Testis (tissue), 3 donors: ENCODE measurements around the gene EIF4E. TPM values are rescaled to one million over a fixed set of nuclear protein-coding genes. Genes with fewer than 3 reads are reported as not detected.
"Not testable (repeated sequence)": the region's sequence is repeated elsewhere in the genome, so short reads cannot be mapped to it uniquely, and the experiment has no call there.

Experiments used
- DNase-seq: peaks from one replicate; pipeline ENCODE4 v3.0.0-alpha.2; 2019
- H3K27ac ChIP-seq, 2 donors: fragments of 200-600 bp; sonication (generic); one replicate each; pipeline ENCODE4 v1.5.1; 2019
- H3K27me3 ChIP-seq: fragments of 200-600 bp; sonication (generic); one replicate; pipeline ENCODE4 v1.5.1; 2019
- H3K36me3 ChIP-seq: fragments of 200-600 bp; sonication (generic); one replicate; pipeline ENCODE4 v1.5.1; 2017; ENCODE audit warnings: low read depth; ENCODE audit errors: missing control alignments
- H3K4me1 ChIP-seq: fragments of 200-600 bp; sonication (generic); one replicate; pipeline ENCODE4 v1.5.1; 2019
- H3K4me3 ChIP-seq, 2 donors: fragments of 200-600 bp; sonication (generic); one replicate each; pipeline ENCODE4 v1.5.1; 2017 to 2019
- H3K9me3 ChIP-seq: fragments of 200-600 bp; sonication (generic); one replicate; pipeline ENCODE4 v1.5.1; 2017
- POLR2A ChIP-seq: fragments of 450-650 bp; IDR thresholded peaks from one replicate; pipeline ENCODE4 v1.6.1; 2017; ENCODE audit warnings: antibody characterized with exemption, mild to moderate bottlenecking, moderate library complexity
- WGBS, 2 donors: methylation state at CpG; one replicate each; pipeline ENCODE4 v1.1.5; 2018; 5-methylcytosine and 5-hydroxymethylcytosine counted together
- intact Hi-C: fragments of 100-400 bp; cut with DNase I; formaldehyde crosslinking; loops from one replicate; pipeline ENCODE4 v1.15.1; 2023; ENCODE audit warnings: low total_unique reads
- polyA plus RNA-seq: library from polyadenylated mRNA; stranded (reverse); fragments of 350-450 nt; fragmentation: Illumina TruSeq; extraction: RNeasy Lipid Tissue Mini Kit (QIAGEN cat#74804); gene quantifications from one replicate; pipeline ENCODE4 v1.2.3, GENCODE V29; 2014; ENCODE audit warnings: low read depth, low replicate concordance; ENCODE audit not compliant: insufficient read depth
- small RNA-seq, 2 donors: library from RNA; depleted of rRNA; stranded (forward); fragments of <200 nt; gene quantifications; one replicate each; pipeline ENCODE3, GENCODE V24; 2016
- total RNA-seq, 2 donors: library from RNA; depleted of rRNA; stranded (reverse); fragments of >200 nt; gene quantifications; one replicate each; pipeline ENCODE4 v1.2.3, GENCODE V29; 2016
- TF ChIP-seq, protein P1 (sequence below), 3 experiments: fragments of 450-650 bp in 2 of 3; fragments of 200-600 bp in 1 of 3; sonication (generic) in 1 of 3; IDR thresholded peaks; one replicate each; pipeline ENCODE4 v1.5.1; 2016 to 2019; ENCODE audit warnings: antibody characterized with exemption in 3 of 3, mild to moderate bottlenecking in 2 of 3, moderate library complexity in 1 of 3

Gene EIF4E
- total and polyA plus RNA-seq, 3 donors from 2014 or later: 97.3 to 155 (median 127) TPM

DNA sequence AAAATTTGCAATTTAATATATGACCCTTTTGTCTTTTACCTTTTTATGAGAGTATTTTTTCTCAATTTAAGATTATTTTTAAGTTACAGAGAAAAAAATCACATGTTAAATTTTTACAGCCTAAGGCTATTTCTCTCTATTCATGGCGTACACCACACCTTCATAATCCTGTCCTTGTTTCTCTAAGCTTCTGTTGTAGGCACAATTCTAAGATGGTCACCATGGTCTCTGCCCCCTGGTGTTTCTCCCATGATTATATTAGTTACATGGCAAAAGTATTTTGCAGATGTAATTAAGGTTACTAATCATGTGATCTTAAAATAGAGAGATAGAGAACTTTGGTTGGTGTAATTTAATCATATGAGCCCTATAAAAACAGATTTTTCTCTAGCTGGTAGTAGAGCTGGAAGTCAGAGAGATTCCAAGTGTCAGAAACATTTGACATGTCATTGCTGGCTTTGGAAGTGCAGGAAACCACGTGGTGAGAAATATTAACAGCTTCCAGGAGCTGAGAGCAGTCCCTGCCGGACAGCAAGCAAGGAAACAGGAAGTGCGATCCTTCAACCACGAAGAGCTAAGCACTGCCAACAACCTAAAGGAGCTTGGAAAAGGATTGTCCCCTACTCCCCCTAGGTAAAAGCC lies 89.8 kb downstream of the EIF4E start:
- no peaks in the 10 kb centered on the region for H3K9me3 ChIP-seq
- H3K36me3 ChIP-seq: no peaks in the 10 kb centered on the region
- intact Hi-C loops: no loop called here
- no peaks in the 10 kb centered on the region for H3K27me3 ChIP-seq
- DNase-seq: no peak
- WGBS, 2 donors: 47 to 59% methylated on average over 5 of the region's 5 CpGs
- no peak overlapping the region for H3K4me3 ChIP-seq
- no peaks in the 10 kb centered on the region for H3K4me1 ChIP-seq
- no peak overlapping the region for H3K27ac ChIP-seq
- no peak for TF ChIP-seq POLR2A
- TF ChIP-seq, protein P1, sequence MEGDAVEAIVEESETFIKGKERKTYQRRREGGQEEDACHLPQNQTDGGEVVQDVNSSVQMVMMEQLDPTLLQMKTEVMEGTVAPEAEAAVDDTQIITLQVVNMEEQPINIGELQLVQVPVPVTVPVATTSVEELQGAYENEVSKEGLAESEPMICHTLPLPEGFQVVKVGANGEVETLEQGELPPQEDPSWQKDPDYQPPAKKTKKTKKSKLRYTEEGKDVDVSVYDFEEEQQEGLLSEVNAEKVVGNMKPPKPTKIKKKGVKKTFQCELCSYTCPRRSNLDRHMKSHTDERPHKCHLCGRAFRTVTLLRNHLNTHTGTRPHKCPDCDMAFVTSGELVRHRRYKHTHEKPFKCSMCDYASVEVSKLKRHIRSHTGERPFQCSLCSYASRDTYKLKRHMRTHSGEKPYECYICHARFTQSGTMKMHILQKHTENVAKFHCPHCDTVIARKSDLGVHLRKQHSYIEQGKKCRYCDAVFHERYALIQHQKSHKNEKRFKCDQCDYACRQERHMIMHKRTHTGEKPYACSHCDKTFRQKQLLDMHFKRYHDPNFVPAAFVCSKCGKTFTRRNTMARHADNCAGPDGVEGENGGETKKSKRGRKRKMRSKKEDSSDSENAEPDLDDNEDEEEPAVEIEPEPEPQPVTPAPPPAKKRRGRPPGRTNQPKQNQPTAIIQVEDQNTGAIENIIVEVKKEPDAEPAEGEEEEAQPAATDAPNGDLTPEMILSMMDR (IDR thresholded peaks at IDR 0.05): no peak

DNA sequence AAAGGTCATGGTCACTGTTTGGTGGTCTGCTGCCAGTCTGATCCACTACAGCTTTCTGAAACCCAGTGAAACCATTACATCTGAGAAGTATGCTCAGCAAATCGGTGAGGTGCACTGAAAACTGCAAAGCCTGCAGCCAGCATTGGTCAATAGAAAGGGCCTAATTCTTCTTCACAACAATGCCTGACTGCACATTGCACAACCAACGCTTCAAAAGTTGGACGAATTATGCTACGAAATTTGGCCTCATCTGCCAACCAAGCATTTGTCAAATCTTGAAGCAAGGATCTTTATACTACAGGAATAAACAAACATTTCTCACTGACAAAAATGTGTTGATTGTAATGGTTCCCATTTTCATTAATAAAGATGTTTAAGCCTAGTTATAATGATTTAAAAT lies 90.4 kb downstream of the EIF4E start:
- TF ChIP-seq POLR2A: no peak
- TF ChIP-seq, protein P1 (IDR thresholded peaks at IDR 0.05): no peak
- intact Hi-C loops: no loop called here
- no peak for DNase-seq

DNA sequence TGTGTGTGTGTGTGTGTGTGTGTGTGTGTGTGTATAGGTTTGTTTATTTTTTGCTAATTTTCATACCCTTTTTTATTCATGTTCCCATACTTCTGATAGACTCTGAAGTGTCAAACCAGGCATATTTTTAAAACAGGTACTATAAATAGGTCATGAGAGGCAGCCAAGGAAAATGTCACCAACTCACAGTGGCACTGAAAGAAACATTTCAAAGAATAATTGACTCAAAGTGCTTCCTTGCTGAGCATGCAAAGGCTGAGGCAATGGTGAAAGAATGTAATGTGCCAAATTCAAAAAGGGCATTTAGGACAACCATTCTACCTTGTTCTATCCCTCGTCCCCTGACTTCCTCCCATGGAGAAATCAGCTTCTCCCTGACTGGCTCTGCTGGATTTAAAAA lies 95.5 kb downstream of the EIF4E start:
- no peaks in the 10 kb centered on the region for H3K4me1 ChIP-seq
- H3K36me3 ChIP-seq: no peaks in the 10 kb centered on the region
- no peaks in the 10 kb centered on the region for H3K27me3 ChIP-seq
- TF ChIP-seq, protein P1 (IDR thresholded peaks at IDR 0.05): no peak
- no peak for TF ChIP-seq POLR2A
- 89 to 100% methylated on average over 1 of the region's 1 CpG for WGBS, 2 donors
- H3K9me3 ChIP-seq: no peaks in the 10 kb centered on the region
- no peak overlapping the region for H3K27ac ChIP-seq
- no peak overlapping the region for H3K4me3 ChIP-seq
- DNase-seq: no peak
- intact Hi-C loops: no loop called here

More for the DNA sequence above, 90.4 kb downstream of the EIF4E start:
- no peaks in the 10 kb centered on the region for H3K36me3 ChIP-seq
- H3K27ac ChIP-seq: no peak overlapping the region
- H3K4me3 ChIP-seq: no peak overlapping the region
- no peaks in the 10 kb centered on the region for H3K4me1 ChIP-seq
- WGBS, 2 donors: 96 to 98% methylated on average over 4 of the region's 4 CpGs
- H3K9me3 ChIP-seq: no peaks in the 10 kb centered on the region
- H3K27me3 ChIP-seq: no peaks in the 10 kb centered on the region

DNA sequence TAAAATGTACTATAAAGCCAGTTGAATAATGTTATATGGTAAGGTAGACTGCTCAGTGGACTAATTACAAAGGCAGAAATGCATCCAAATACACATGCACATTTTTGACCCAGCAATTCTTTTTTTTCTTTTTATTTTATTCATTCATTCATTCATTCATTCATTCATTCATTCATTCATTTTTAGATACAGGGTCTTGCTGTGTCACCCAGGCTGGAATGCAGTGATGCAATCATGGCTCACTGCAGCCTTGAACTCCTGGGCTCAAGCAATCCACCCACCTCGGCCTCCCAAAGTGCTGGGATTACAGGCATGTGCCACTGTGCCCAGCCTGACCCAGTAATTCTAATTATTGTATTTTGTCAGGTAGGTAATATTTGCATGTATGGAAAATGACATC lies 97.9 kb downstream of the EIF4E start:
- H3K27ac ChIP-seq, H3K4me1 ChIP-seq, DNase-seq, H3K36me3 ChIP-seq, H3K9me3 ChIP-seq, H3K27me3 ChIP-seq, H3K4me3 ChIP-seq, intact Hi-C loops: not testable (repeated sequence)
- 92 to 94% methylated on average over 1 of the region's 1 CpG for WGBS, 2 donors

Small RNA genes within 50 kb of the gene (small RNA-seq; reads per million reads assigned to genes)
- gene RNU7-149P (0 reads per million in 2 donors), gene TBCAP3 (0 reads per million in 2 donors)

Other genes starting within 250 kb of the EIF4E start
- 100 to 1,000 TPM in 1 of 2 donors, 10 to 100 TPM in 1; 80.5 to 117 TPM for gene METAP1, start 66.6 kb upstream of the EIF4E start, total RNA-seq
- 107 TPM for gene METAP1, start 66.6 kb upstream of the EIF4E start, polyA plus RNA-seq
- 100 to 1,000 TPM; 111 to 122 TPM for gene ADH5, start 159.7 kb upstream of the EIF4E start, total RNA-seq
- 119 TPM for gene ADH5, start 159.7 kb upstream of the EIF4E start, polyA plus RNA-seq
- gene ADH4, start 215.2 kb upstream of the EIF4E start, total RNA-seq: not detected
- 0.86 TPM for gene ADH4, start 215.2 kb upstream of the EIF4E start, polyA plus RNA-seq